SIG-M5 treated with dmso at 0.1 percent for 504 hours (cell line): Measurements from ENCODE around the gene CADM2.

ENCODE experiments used
- DNase-seq: peaks from one replicate; lab custom pipeline; 2025; ENCODE audit not compliant: unreplicated experiment; lab: John Stamatoyannopoulos, UW

The CADM2 gene

GRCh38 chr3:86087160-86087871 lies 1128.5 kb downstream of the CADM2 start:
- no peak for DNase-seq

- DNase-seq, result no peak
Observed at GRCh38 chr3:86104154-86104553, 1145.4 kb downstream of the CADM2 start.

GRCh38 chr3:86109434-86109833 lies 1150.6 kb downstream of the CADM2 start:
- DNase-seq, result no peak
